Endodermal cell (in vitro differentiated cells): Measurements from ENCODE around the gene CUX1. TPM values are rescaled to one million over a fixed set of nuclear protein-coding genes. Genes with fewer than 3 reads are reported as not detected.

Experiments
- DNase-seq: peaks from one replicate; pipeline ENCODE4 v3.0.0-alpha.2; 2017
- H3K27ac ChIP-seq: 2 replicates; pipeline ENCODE4 v1.5.1; 2013; ENCODE audit warnings: mild to moderate bottlenecking, low read depth, low read length, moderate library complexity
- H3K27me3 ChIP-seq: 2 replicates; pipeline ENCODE4 v1.6.1; 2013; ENCODE audit warnings: mild to moderate bottlenecking, low read length, moderate library complexity; ENCODE audit not compliant: insufficient read depth, control insufficient read depth, poor library complexity, severe bottlenecking
- H3K36me3 ChIP-seq: 2 replicates; pipeline ENCODE4 v1.7.0; 2013; ENCODE audit warnings: mild to moderate bottlenecking, low read length, moderate library complexity; ENCODE audit not compliant: control insufficient read depth, insufficient read depth
- H3K4me1 ChIP-seq: one replicate; pipeline ENCODE4 v1.7.0; 2013; ENCODE audit warnings: low read length; ENCODE audit not compliant: control insufficient read depth, insufficient read depth
- H3K4me3 ChIP-seq: 2 replicates; pipeline ENCODE4 v1.5.1; 2013; ENCODE audit warnings: mild to moderate bottlenecking, low read length, moderate library complexity
- H3K9ac ChIP-seq: 2 replicates; pipeline ENCODE4 v1.6.1; 2013; ENCODE audit warnings: mild to moderate bottlenecking, low read length, moderate library complexity; ENCODE audit not compliant: poor library complexity, severe bottlenecking; ENCODE audit errors: extremely low read depth
- H3K9me3 ChIP-seq: 2 replicates; pipeline ENCODE4 v1.6.1; 2013; ENCODE audit warnings: mild to moderate bottlenecking, low read length, moderate library complexity; ENCODE audit not compliant: control insufficient read depth
- H3K27ac Mint-ChIP-seq: 2 replicates; pipeline ENCODE4 v1.8.0; 2020; ENCODE audit warnings: mixed read lengths
- H3K27me3 Mint-ChIP-seq: 2 replicates; pipeline ENCODE4 v1.8.0; 2021; ENCODE audit warnings: mild to moderate bottlenecking, mixed read lengths; ENCODE audit not compliant: insufficient read depth
- H3K36me3 Mint-ChIP-seq: 2 replicates; pipeline ENCODE4 v1.8.0; 2020; ENCODE audit warnings: low read depth, mixed read lengths
- H3K4me1 Mint-ChIP-seq: 2 replicates; pipeline ENCODE4 v1.8.0; 2020; ENCODE audit warnings: mixed read lengths
- H3K4me3 Mint-ChIP-seq: 2 replicates; pipeline ENCODE4 v1.8.0; 2020; ENCODE audit warnings: mild to moderate bottlenecking, moderate library complexity, mixed read lengths
- H3K9me3 Mint-ChIP-seq: 2 replicates; pipeline ENCODE4 v1.8.0; 2020; ENCODE audit warnings: mild to moderate bottlenecking, mixed read lengths
- WGBS, 2 experiments: methylation state at CpG; one replicate each; pipeline versions ENCODE4 v1.1.5 to v1.1.7; 2013; ENCODE audit warnings: missing lambda C conversion rate in 2 of 2, mixed read lengths in 1 of 2; ENCODE audit not compliant: insufficient coverage in 1 of 2, insufficient read length in 1 of 2; 5-methylcytosine and 5-hydroxymethylcytosine counted together
- total RNA-seq, 2 donors: library from RNA; stranded (reverse); fragmentation: NEBNext Ultra II Directional in 1 of 2; extraction: Animal tissue kit (Norgen Biotek cat#: 25700) in 1 of 2; gene quantifications; 2 replicates in 1 of 2; 3 replicates in 1 of 2; pipeline ENCODE4 v1.2.1, GENCODE V29; 2021
- TF ChIP-seq, protein P1 (sequence below): fragments of 200-600 bp; sonication (generic); conservative IDR thresholded peaks from 2 replicates; pipeline ENCODE4 v1.5.0; 2021; ENCODE audit warnings: antibody characterized with exemption, mild to moderate bottlenecking

The CUX1 gene
- total RNA-seq, 2 donors from 2014 or later = 85.1 to 108 TPM

DNA sequence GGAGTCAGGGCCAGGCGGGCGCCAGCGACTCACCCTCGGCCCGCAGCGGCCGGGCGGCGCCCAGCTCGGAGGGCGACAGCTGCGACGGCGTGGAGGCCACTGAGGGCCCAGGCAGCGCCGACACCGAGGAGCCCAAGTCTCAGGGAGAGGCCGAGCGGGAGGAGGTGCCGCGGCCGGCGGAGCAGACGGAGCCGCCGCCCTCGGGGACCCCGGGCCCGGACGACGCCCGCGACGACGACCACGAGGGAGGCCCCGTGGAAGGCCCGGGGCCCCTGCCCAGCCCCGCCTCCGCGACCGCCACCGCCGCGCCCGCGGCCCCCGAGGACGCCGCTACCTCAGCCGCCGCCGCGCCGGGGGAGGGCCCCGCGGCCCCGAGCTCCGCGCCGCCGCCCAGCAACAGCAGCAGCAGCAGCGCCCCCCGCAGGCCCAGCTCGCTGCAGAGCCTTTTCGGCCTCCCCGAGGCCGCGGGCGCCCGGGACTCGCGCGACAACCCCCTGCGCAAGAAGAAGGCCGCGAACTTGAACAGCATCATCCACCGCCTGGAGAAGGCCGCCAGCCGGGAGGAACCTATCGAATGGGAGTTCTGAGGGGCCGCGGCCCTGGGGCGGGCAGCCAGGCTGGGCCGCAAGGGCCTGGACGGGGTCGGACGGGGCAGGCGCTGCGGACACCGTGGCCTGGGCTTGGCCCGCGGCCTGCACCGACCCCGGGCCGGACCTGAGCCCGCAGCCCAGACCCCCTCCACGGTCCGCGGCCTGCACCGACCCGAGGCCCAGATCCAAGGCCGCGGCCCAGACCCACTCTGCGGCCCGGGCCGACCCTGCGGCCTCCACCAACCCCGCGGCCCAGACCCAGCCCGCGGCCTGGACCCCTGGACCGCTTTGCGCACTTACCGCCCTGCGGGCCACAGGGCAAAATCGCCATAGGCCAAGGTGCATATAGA, 431.3 kb downstream of the CUX1 start:
- peak; percentile 87 for DNase-seq
- no peaks in the 10 kb centered on the region for H3K27me3 Mint-ChIP-seq
- H3K36me3 Mint-ChIP-seq = peaks cover 28% of the 10 kb centered on the region
- Histone ChIP-seq H3K4me1 (no peaks in the 10 kb centered on the region), H3K36me3 (peaks cover 18% of the 10 kb centered on the region), H3K27ac (no peak overlapping the region), H3K4me3 (no peak overlapping the region), H3K9ac (no peak overlapping the region), H3K27me3 (no peaks in the 10 kb centered on the region), H3K9me3 (no peaks in the 10 kb centered on the region)
- TF ChIP-seq, protein P1, sequence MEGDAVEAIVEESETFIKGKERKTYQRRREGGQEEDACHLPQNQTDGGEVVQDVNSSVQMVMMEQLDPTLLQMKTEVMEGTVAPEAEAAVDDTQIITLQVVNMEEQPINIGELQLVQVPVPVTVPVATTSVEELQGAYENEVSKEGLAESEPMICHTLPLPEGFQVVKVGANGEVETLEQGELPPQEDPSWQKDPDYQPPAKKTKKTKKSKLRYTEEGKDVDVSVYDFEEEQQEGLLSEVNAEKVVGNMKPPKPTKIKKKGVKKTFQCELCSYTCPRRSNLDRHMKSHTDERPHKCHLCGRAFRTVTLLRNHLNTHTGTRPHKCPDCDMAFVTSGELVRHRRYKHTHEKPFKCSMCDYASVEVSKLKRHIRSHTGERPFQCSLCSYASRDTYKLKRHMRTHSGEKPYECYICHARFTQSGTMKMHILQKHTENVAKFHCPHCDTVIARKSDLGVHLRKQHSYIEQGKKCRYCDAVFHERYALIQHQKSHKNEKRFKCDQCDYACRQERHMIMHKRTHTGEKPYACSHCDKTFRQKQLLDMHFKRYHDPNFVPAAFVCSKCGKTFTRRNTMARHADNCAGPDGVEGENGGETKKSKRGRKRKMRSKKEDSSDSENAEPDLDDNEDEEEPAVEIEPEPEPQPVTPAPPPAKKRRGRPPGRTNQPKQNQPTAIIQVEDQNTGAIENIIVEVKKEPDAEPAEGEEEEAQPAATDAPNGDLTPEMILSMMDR = no peak
- WGBS, 2 experiments = 95% methylated on average over 56 to 117 of the region's 117 CpGs
- H3K9me3 Mint-ChIP-seq = no peaks in the 10 kb centered on the region
- peaks cover 4% of the 10 kb centered on the region for H3K4me1 Mint-ChIP-seq
- H3K4me3 Mint-ChIP-seq = no peak overlapping the region
- no peak overlapping the region for H3K27ac Mint-ChIP-seq

DNA sequence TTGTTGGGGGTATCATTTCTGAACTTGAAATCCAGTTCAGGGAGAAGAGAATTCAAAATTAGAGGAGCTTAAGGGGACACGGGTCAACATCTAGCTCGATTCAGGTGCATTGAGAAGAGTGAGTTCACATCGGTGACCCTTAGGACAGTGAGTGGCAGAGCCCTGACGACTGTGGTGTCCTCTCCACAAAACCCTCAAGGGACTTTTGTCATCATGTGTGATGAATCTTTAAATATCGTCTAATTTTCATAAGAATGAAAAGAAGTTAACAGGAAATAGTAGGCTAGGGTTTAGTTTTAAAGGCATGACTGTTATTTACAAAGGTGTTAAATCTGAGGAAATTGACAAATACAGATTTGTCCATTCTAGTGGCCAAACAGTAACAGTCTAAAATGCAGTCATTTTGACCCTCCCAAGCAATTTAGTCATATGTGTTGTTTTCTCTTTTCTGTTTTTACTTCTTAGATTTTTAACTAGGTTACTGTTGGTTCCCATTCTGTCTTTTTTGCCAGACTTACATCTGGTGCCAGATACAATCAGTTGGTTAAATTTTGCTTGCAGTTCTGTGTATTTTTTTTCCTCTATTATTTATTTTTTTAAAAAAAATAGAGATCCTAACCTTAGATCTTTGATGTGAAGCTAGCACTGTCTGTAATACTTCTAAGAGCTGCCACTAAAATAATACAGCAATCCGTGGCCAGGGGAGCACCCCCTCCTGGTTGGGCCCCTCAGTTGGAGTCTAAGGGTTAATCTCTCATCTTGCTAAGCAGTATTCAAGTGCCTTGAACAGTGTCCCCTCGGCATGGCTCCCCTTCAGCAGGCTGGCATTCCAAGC, 434.3 kb downstream of the CUX1 start:
- Histone ChIP-seq H3K27me3 (no peaks in the 10 kb centered on the region), H3K4me3 (no peak overlapping the region), H3K9me3 (no peaks in the 10 kb centered on the region), H3K36me3 (peaks cover 14% of the 10 kb centered on the region), H3K4me1 (no peaks in the 10 kb centered on the region), H3K27ac (no peak overlapping the region), H3K9ac (no peak overlapping the region)
- no peak overlapping the region for H3K4me3 Mint-ChIP-seq
- peak overlapping the region; percentile 48 for H3K27ac Mint-ChIP-seq
- no peaks in the 10 kb centered on the region for H3K27me3 Mint-ChIP-seq
- no peak for DNase-seq
- TF ChIP-seq, protein P1 = no peak
- H3K4me1 Mint-ChIP-seq = peaks cover 8% of the 10 kb centered on the region
- 89 to 90% methylated on average over 6 to 7 of the region's 7 CpGs for WGBS, 2 experiments
- H3K9me3 Mint-ChIP-seq = no peaks in the 10 kb centered on the region
- H3K36me3 Mint-ChIP-seq = peaks cover 22% of the 10 kb centered on the region

DNA sequence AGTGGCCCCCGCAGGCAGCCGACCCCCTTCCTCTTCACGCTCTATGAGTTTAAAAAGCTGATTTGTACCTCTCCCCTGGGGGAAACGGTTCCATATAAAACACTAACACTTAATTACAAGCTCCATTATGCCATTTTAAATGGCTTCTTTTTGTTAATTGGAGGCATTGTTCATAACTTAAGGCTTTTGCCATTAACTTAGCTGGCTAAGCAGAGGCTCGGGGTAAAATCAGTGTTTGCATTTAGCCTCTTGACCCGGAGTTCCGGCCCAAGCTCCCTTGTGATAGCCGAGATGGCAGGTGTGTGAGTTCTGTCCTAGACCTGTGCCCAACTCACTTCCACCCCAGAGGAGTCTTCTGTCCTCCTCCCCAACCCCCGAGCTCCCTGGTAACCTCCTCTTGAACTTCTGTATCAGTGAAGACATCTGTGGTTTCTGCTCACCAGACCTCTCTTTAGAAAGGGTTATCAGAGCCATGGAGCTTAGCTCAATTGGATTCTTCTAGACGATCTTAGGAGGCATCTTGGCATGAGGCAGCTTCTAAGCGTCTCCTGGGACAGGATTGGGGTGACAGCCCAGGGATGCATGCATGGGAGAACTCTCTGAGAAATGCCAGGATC, 435.0 kb downstream of the CUX1 start:
- no peaks in the 10 kb centered on the region for H3K27me3 Mint-ChIP-seq
- TF ChIP-seq, protein P1 = no peak
- Histone ChIP-seq H3K9me3 (no peaks in the 10 kb centered on the region), H3K4me3 (no peak overlapping the region), H3K27me3 (no peaks in the 10 kb centered on the region), H3K36me3 (peaks cover 14% of the 10 kb centered on the region), H3K4me1 (no peaks in the 10 kb centered on the region), H3K27ac (no peak overlapping the region), H3K9ac (no peak overlapping the region)
- H3K4me3 Mint-ChIP-seq = no peak overlapping the region
- H3K36me3 Mint-ChIP-seq = peaks cover 18% of the 10 kb centered on the region
- H3K27ac Mint-ChIP-seq = no peak overlapping the region
- no peaks in the 10 kb centered on the region for H3K9me3 Mint-ChIP-seq
- DNase-seq = no peak
- H3K4me1 Mint-ChIP-seq = peaks cover 14% of the 10 kb centered on the region
- 82 to 85% methylated on average over 10 to 11 of the region's 11 CpGs for WGBS, 2 experiments
